Psoas muscle (tissue), 8 donors: ENCODE results near the gene CFC1. TPM values are rescaled to one million over a fixed set of nuclear protein-coding genes. Genes with fewer than 3 reads are reported as not detected.
"Not testable (repeated sequence)": the region's sequence is repeated elsewhere in the genome, so short reads cannot be mapped to it uniquely, and the experiment has no call there.

Experiments
- ATAC-seq, 4 donors: fragments of 200-7000 bp; cut with Tn5 transposase; one replicate each; pipeline ENCODE4 v1.9.1; 2020; ENCODE audit warnings: moderate library complexity in 3 of 4, mild to moderate bottlenecking in 2 of 4
- DNase-seq, 2 donors: peaks; one replicate each; pipeline ENCODE4 v3.0.0-alpha.2; 2020
- H3K27ac ChIP-seq: fragments of 200-600 bp; one replicate; pipeline ENCODE4 v1.8.0; 2022
- H3K27me3 ChIP-seq, 3 donors: fragments of 200-600 bp in 1 of 3; one replicate each; pipeline versions ENCODE4 v1.6.1 to v1.8.0; 2013 to 2022; ENCODE audit warnings: low read length in 2 of 3, mild to moderate bottlenecking in 2 of 3, moderate library complexity in 1 of 3; ENCODE audit not compliant: insufficient read depth in 3 of 3
- H3K36me3 ChIP-seq, 2 donors: fragments of 200-600 bp in 1 of 2; one replicate each; pipeline versions ENCODE4 v1.6.1 to v1.8.0; 2013 to 2022; ENCODE audit warnings: low read depth in 1 of 2, mild to moderate bottlenecking in 1 of 2, moderate library complexity in 1 of 2; ENCODE audit not compliant: insufficient read depth in 1 of 2
- H3K4me1 ChIP-seq: fragments of 200-600 bp; one replicate; pipeline ENCODE4 v1.8.0; 2022
- H3K4me3 ChIP-seq: fragments of 200-600 bp; one replicate; pipeline ENCODE4 v1.8.0; 2022; ENCODE audit warnings: mild to moderate bottlenecking
- H3K9me3 ChIP-seq: fragments of 200-600 bp; one replicate; pipeline ENCODE4 v1.8.0; 2022
- WGBS, 3 donors: extraction: QIAGEN DNeasy Blood & Tissue Kit; methylation state at CpG; one replicate each; pipeline versions ENCODE4 v1.1.6 to v1.1.7; 2013; 5-methylcytosine and 5-hydroxymethylcytosine counted together
- intact Hi-C, 2 donors: fragments of 100-400 bp; cut with DNase I; formaldehyde crosslinking; loops; one replicate each; pipeline versions ENCODE4 v1.11.0 to v1.14.2; 2022
- long read RNA-seq, 2 donors: library from polyadenylated mRNA; unstranded; transcript quantifications; one replicate each; pipeline ENCODE4 v2.0.0, GENCODE V29; 2021
- polyA plus RNA-seq, 3 donors: library from polyadenylated mRNA; stranded (reverse); fragments of 200-250 nt; gene quantifications; one replicate each; pipeline ENCODE4 v1.2.3, GENCODE V29; 2013
- total RNA-seq, 4 donors: library from RNA; stranded (reverse); fragmentation: NEBNext Ultra II Directional in 2 of 4; extraction: Animal tissue kit (Norgen Biotek cat#: 25700) in 2 of 4; gene quantifications; one replicate each; pipeline versions ENCODE4 v1.2.1 to v1.2.4, GENCODE V29; 2021 to 2023
- donor health status: healthy with polysubstance abuse.
- donor health status: DM: no; HTN: no; CAD: no; lungs with moderate emphysema.
- donor health status: Bipolar disorder and iron deficiency.
- donor health status: healthy.
- donor health status: DM: yes; HTN: yes; CAD: no.
- donor health status: DM: no; HTN: no; CAD: no.
- donor health status: DM: no; HTN: no; CAD: no.
- donor health status: DM: yes; HTN: yes; CAD: no.

The CFC1 gene
- total RNA-seq (not detected), polyA plus RNA-seq (not detected)
- long read RNA-seq, donor 1, result 0 reads
- long read RNA-seq, donor 2, result 0 reads

GRCh38 chr2:130599393-130599792 is at the start of gene CFC1:
Gene CFC1, minus strand, starts transcription at chr2:130599575. Its CDS starts 288 bp downstream, at chr2:130599287.
- WGBS, 3 donors, result no CpG with 5 or more reads among the region's 6 CpGs
- H3K27me3 ChIP-seq, DNase-seq, intact Hi-C loops, H3K9me3 ChIP-seq, ATAC-seq, H3K36me3 ChIP-seq, H3K27ac ChIP-seq, H3K4me3 ChIP-seq, H3K4me1 ChIP-seq: not testable (repeated sequence)

- H3K9me3 ChIP-seq, H3K4me3 ChIP-seq, ATAC-seq, H3K27me3 ChIP-seq, H3K36me3 ChIP-seq, H3K4me1 ChIP-seq, intact Hi-C loops, DNase-seq, H3K27ac ChIP-seq: not testable (repeated sequence)
- WGBS, 3 donors, result 49 to 56% (median 50%) methylated on average over 3 to 4 of the region's 4 CpGs
Observed at GRCh38 chr2:130641688-130642087, 42.3 kb upstream of the CFC1 start.

GRCh38 chr2:130638973-130639372 is 39.6 kb upstream of the CFC1 start:
- H3K36me3 ChIP-seq, ATAC-seq, H3K4me3 ChIP-seq, H3K4me1 ChIP-seq, H3K27ac ChIP-seq, intact Hi-C loops, H3K27me3 ChIP-seq, H3K9me3 ChIP-seq, DNase-seq: not testable (repeated sequence)
- 43 to 85% (median 63%) methylated on average over 2 of the region's 2 CpGs for WGBS, 3 donors

DNA sequence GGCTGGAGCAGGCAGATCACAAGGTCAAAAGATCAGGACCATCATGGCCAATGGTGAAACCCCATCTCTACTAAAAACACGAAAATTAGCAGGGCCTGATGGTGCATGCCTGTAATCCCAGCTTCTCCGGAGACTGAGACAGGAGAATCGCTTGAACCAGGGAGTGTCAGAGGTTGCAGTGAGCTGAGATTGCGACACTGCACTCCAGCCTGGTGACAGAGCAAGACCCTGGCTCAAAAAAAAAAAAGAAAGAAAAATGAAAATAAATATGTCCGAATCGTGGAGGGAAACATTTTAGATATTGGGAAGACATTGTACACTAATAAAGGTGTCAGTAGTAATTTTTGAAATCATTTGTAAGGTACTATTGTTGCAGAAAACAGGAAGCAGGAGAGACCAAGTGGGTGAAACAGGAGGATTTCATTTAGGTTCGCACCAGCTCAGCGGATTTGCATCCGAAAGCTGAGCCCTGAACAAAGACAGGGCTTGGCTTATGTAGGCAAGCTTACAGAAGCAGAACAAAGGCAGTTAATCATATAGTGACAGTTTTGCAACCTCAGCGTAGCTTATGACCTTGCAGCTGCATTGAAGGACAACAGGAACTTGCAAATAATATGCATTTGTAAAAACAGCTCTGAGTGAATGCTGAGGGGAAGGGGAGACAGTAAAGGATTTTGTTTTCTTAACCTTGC is 29.6 kb upstream of the CFC1 start:
- DNase-seq, H3K27me3 ChIP-seq, H3K4me3 ChIP-seq, intact Hi-C loops, ATAC-seq, H3K9me3 ChIP-seq, H3K4me1 ChIP-seq, H3K36me3 ChIP-seq, H3K27ac ChIP-seq: not testable (repeated sequence)
- WGBS, 3 donors, result 77 to 83% (median 80%) methylated on average over 7 to 9 of the region's 10 CpGs

DNA sequence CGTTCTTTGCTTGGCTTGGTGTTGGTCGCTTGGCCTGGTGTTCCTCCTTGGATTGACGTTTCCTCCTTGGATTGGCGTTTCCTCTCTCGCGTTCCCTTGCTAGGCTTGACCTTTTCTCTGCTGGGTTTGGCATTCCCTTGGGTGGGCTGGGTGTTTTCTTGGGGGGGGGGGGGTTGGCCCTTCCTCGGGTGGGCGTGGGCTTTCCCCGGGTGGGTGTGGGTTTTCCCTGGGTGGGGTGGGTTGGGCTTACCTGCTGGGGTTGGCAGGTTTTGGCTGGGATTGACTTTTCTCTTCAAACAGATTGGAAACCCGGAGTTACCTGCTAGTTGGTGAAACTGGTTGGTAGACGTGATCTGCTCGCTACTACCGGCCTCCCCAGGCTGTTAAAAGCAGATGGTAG is 11.8 kb upstream of the CFC1 start, which contains the start of gene POTEJ:
POTEJ (plus strand) TSS at position 301 of the 400 bp plus-strand sequence; CDS start at position 394, 93 bp downstream.
- 90 to 96% (median 94%) methylated on average over 3 of the region's 13 CpGs for WGBS, 3 donors
- H3K4me3 ChIP-seq, H3K9me3 ChIP-seq, ATAC-seq, H3K27ac ChIP-seq, DNase-seq, intact Hi-C loops, H3K36me3 ChIP-seq, H3K27me3 ChIP-seq, H3K4me1 ChIP-seq: not testable (repeated sequence)

DNA sequence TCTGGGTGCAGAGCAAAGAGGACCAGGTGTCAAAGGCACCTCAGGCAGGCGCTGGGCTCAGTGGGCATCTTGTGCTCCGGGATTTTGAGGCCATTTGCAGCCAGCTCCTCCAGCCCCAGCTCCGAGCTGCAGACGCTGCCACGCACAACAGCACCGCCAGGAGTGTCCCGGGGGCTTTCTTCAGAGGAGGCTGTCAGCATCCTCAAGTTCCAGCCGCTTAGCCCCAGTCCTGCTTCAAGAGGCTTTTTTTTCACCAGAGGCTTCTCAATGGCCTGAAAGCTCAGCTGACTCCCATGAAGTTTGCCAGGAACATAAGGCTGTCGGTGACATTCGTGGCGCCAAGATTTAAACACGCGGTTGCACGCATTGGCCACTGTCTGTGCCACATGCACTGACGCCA is 11.1 kb upstream of the CFC1 start:
- intact Hi-C loops, ATAC-seq, H3K27ac ChIP-seq, H3K27me3 ChIP-seq, H3K4me3 ChIP-seq, H3K36me3 ChIP-seq, H3K9me3 ChIP-seq, H3K4me1 ChIP-seq, DNase-seq: not testable (repeated sequence)
- WGBS, 3 donors, result 80 to 85% (median 83%) methylated on average over 13 of the region's 15 CpGs

DNA sequence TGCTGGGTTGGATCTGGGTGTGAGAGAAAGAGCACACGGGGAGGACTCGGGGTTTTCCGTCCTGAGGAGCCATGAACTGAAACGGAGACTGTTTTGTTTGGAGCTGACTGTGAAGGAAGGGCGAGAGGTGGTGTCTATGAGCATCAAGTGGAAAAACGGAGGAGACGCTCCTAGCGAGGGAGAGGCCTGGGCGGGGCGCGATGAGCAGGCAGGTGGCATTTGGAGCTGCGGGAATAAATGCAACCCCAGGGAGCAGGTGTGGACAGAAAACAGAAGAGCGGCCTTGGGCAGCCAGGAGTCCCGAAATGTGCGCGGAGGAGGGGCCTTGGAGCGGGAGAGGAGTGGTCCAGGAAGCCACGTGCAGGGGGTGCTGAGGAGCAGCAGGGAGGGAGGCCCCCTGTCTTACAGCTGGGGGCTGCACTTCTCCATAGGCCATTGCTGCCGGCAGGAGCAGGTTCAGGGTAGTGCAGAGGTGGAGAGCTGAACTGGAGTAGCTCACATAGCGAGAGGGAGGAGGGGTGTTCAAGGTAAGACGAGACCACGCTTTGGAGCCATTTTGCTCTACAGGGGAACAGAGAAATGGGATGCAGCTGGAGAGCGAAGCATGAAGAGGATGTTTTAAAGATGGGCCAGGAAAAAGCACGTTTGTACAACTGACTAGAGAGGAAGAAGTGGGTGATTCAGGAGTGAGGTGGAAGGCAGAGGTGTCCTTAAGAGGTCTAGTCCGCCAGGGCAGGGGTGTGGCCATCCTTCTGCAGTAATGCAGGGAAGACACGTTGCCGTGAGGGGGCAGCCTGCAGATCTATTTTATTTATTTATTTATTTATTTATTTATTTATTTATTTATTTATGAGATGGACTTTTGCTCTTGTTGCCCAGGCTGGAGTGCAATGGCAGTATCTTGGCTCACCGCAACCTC is 9.9 kb upstream of the CFC1 start:
- DNase-seq, H3K27ac ChIP-seq, ATAC-seq, H3K27me3 ChIP-seq, H3K4me1 ChIP-seq, H3K36me3 ChIP-seq, H3K4me3 ChIP-seq, H3K9me3 ChIP-seq, intact Hi-C loops: not testable (repeated sequence)
- 40 to 49% (median 49%) methylated on average over 3 to 5 of the region's 28 CpGs for WGBS, 3 donors

GRCh38 chr2:130608276-130609001 is 9.1 kb upstream of the CFC1 start:
- intact Hi-C loops, DNase-seq, H3K36me3 ChIP-seq, H3K27ac ChIP-seq, ATAC-seq, H3K4me3 ChIP-seq, H3K9me3 ChIP-seq, H3K4me1 ChIP-seq, H3K27me3 ChIP-seq: not testable (repeated sequence)
- WGBS, 3 donors, result 78 to 92% (median 90%) methylated on average over 4 of the region's 17 CpGs

- H3K4me1 ChIP-seq, H3K36me3 ChIP-seq, intact Hi-C loops, ATAC-seq, DNase-seq, H3K4me3 ChIP-seq, H3K27me3 ChIP-seq, H3K9me3 ChIP-seq, H3K27ac ChIP-seq: not testable (repeated sequence)
- WGBS, 3 donors, result 14 to 31% (median 18%) methylated on average over 4 to 5 of the region's 15 CpGs
Observed at GRCh38 chr2:130601648-130602302, 2.4 kb upstream of the CFC1 start.

DNA sequence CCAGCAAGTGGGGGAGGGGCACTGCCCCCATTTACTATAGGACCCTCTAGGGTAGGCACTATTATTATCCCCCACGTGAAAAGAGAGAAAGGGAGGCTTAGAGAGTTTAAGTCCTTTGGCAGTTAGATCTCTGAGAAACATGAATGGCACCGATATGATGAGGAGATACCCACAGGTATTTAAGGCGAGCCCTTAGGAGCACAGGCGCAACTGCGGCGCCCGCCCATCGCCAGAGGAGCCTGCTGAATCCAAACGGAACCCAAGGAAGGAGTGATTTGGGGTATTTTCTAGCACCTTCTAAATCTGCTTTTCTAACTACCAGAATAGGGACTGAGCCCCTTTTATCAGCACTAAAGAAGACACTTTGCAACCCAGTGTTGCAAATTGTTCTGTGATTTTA is 551 bp upstream of the CFC1 start:
- ATAC-seq, intact Hi-C loops, H3K36me3 ChIP-seq, H3K9me3 ChIP-seq, H3K4me1 ChIP-seq, H3K27me3 ChIP-seq, H3K4me3 ChIP-seq, DNase-seq, H3K27ac ChIP-seq: not testable (repeated sequence)
- 72 to 80% (median 78%) methylated on average over 8 of the region's 9 CpGs for WGBS, 3 donors
